Measurements from ENCODE around the gene IRAK2. TPM values are rescaled to one million over a fixed set of nuclear protein-coding genes. Genes with fewer than 3 reads are reported as not detected.
A peak's percentile ranks its signal among the peaks of the same experiment; 100 is the strongest.

The IRAK2 gene
- total RNA-seq, 1 donor from 2014 or later, result 0.26 TPM

- Mint-ChIP-seq H3K27ac (peak overlapping the region; percentile 46), H3K36me3 (no peaks in the 10 kb centered on the region), H3K4me1 (peaks cover 6% of the 10 kb centered on the region), H3K9me3 (no peaks in the 10 kb centered on the region), H3K27me3 (ENCODE audit: insufficient read depth, low read depth) (peaks cover 10% of the 10 kb centered on the region), H3K4me3 (no peak overlapping the region)
- H4K20me1 ChIP-seq (ENCODE audit: low read depth), result no peaks in the 10 kb centered on the region
- H3K36me3 ChIP-seq, result no peaks in the 10 kb centered on the region
- H3K4me3 ChIP-seq, result no peak overlapping the region
- no peak for TF ChIP-seq CTCF (IDR thresholded peaks at IDR 0.05)
- no peak for TF ChIP-seq EZH2phosphoT487 (IDR thresholded peaks at IDR 0.05)
- TF ChIP-seq EZH2 (IDR thresholded peaks at IDR 0.05), result no peak
- no peaks in the 10 kb centered on the region for H3K4me1 ChIP-seq
- no peaks in the 10 kb centered on the region for H3K27me3 ChIP-seq
- DNase-seq (ENCODE audit: low spot score), result no peak
- H2AFZ ChIP-seq (replicated peaks), result no peak overlapping the region
- H3K9ac ChIP-seq, result no peak overlapping the region
- H3K79me2 ChIP-seq (ENCODE audit: low read depth), result no peaks in the 10 kb centered on the region
- no peak overlapping the region for H3K4me2 ChIP-seq
- no peaks in the 10 kb centered on the region for H3K9me3 ChIP-seq (ENCODE audit: low read depth)
- no peak overlapping the region for H3K27ac ChIP-seq
- H3F3A ChIP-seq (ENCODE audit: low read depth), result no peaks in the 10 kb centered on the region
Observed at GRCh38 chr3:10228248-10228950, 63.7 kb downstream of the IRAK2 start.

GRCh38 chr3:10229576-10229975 lies 64.9 kb downstream of the IRAK2 start:
- TF ChIP-seq EZH2 (IDR thresholded peaks at IDR 0.05) (no peak), CTCF (IDR thresholded peaks at IDR 0.05) (no peak), EZH2phosphoT487 (IDR thresholded peaks at IDR 0.05) (no peak)
- H3K4me1 Mint-ChIP-seq, result peaks cover 6% of the 10 kb centered on the region
- no peaks in the 10 kb centered on the region for H3K36me3 Mint-ChIP-seq
- Histone ChIP-seq H3K9ac (no peak overlapping the region), H3K79me2 (ENCODE audit: low read depth) (no peaks in the 10 kb centered on the region), H3K4me2 (no peak overlapping the region), H3K36me3 (no peaks in the 10 kb centered on the region), H3K4me3 (no peak overlapping the region), H3F3A (ENCODE audit: low read depth) (no peaks in the 10 kb centered on the region), H3K9me3 (ENCODE audit: low read depth) (no peaks in the 10 kb centered on the region), H4K20me1 (ENCODE audit: low read depth) (no peaks in the 10 kb centered on the region), H3K27ac (no peak overlapping the region), H2AFZ (replicated peaks) (no peak overlapping the region), H3K4me1 (no peaks in the 10 kb centered on the region), H3K27me3 (no peaks in the 10 kb centered on the region)
- H3K27ac Mint-ChIP-seq, result no peak overlapping the region
- DNase-seq (ENCODE audit: low spot score), result no peak
- no peaks in the 10 kb centered on the region for H3K9me3 Mint-ChIP-seq
- peaks cover 7% of the 10 kb centered on the region for H3K27me3 Mint-ChIP-seq (ENCODE audit: insufficient read depth, low read depth)
- no peak overlapping the region for H3K4me3 Mint-ChIP-seq

GRCh38 chr3:10232137-10232536 lies 67.4 kb downstream of the IRAK2 start:
- H3K36me3 Mint-ChIP-seq, result peaks cover 2% of the 10 kb centered on the region
- peaks cover 3% of the 10 kb centered on the region for H3K9me3 ChIP-seq (ENCODE audit: low read depth)
- peaks cover 4% of the 10 kb centered on the region for H3K4me1 Mint-ChIP-seq
- no peak overlapping the region for H3K4me3 ChIP-seq
- H3K79me2 ChIP-seq (ENCODE audit: low read depth), result no peaks in the 10 kb centered on the region
- H2AFZ ChIP-seq (replicated peaks), result no peak overlapping the region
- no peaks in the 10 kb centered on the region for H4K20me1 ChIP-seq (ENCODE audit: low read depth)
- H3K27ac ChIP-seq, result no peak overlapping the region
- H3K4me3 Mint-ChIP-seq, result no peak overlapping the region
- H3K27ac Mint-ChIP-seq, result no peak overlapping the region
- no peak overlapping the region for H3K9ac ChIP-seq
- no peak for DNase-seq (ENCODE audit: low spot score)
- no peaks in the 10 kb centered on the region for H3K9me3 Mint-ChIP-seq
- H3K4me2 ChIP-seq, result no peak overlapping the region
- no peaks in the 10 kb centered on the region for H3K4me1 ChIP-seq
- no peaks in the 10 kb centered on the region for H3K36me3 ChIP-seq
- H3F3A ChIP-seq (ENCODE audit: low read depth), result no peaks in the 10 kb centered on the region
- H3K27me3 Mint-ChIP-seq (ENCODE audit: insufficient read depth, low read depth), result peaks cover 2% of the 10 kb centered on the region
- TF ChIP-seq EZH2 (IDR thresholded peaks at IDR 0.05) (no peak), EZH2phosphoT487 (IDR thresholded peaks at IDR 0.05) (no peak), CTCF (IDR thresholded peaks at IDR 0.05) (no peak)
- no peaks in the 10 kb centered on the region for H3K27me3 ChIP-seq
